22Rv1 (cell line): ENCODE results near the gene PRR13.

Experiments
- CTCF ChIP-seq: fragments of 450-650 bp; IDR thresholded peaks from 2 replicates; pipeline ENCODE4 v1.5.1; 2017; ENCODE audit warnings: mild to moderate bottlenecking
- ZFX ChIP-seq: fragments of 450-650 bp; IDR thresholded peaks from 2 replicates; pipeline ENCODE4 v1.6.1; 2017; ENCODE audit warnings: antibody characterized with exemption, borderline replicate concordance

- TF ChIP-seq CTCF: no peak
- no peak for TF ChIP-seq ZFX
Measured at GRCh38 chr12:53463802-53464560, 22.4 kb downstream of the PRR13 start.
